Measurements from ENCODE around the gene ATP9B.

DNA sequence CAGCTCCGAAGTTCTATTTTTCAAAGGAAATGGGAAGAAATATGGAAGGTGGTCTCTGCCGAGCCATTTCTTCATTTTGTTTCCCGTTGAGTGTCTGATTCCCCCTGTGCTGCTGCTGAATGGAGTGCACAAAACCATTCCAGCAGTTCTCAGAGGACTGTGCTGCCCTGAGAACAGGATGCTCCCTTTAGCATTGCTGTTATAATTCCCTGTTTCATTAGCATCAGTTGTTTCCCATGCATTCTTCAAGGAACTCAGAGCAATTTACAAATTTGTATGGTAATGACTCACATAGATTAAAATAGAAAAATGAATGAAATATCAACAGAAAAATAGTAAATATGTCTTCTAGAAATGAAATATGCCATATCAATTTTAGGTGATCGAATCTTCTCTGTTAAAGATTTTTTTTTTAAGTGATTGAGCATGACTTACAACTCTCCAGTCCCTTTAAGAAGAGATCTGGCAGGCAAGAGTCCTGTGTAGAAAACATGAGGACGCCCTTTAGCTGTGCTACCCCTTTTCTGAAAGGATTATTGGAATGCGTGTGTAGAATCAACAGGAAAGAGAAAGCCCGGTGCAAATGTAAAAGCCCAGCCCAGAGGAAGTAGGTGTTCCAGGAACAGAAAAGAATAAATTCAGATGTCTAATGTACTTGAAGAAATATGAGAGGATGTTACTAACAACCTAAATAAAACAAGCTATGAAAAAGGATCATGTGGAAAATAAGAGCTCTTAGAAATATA is 118.5 kb downstream of the ATP9B start:
- TF ChIP-seq OSR1 (CRISPR knock-in tag; IDR thresholded peaks at IDR 0.05) (no peak), ZFP30 (CRISPR knock-in tag; IDR thresholded peaks at IDR 0.05) (no peak), ISL1 (CRISPR knock-in tag; IDR thresholded peaks at IDR 0.05) (no peak), GLIS3 (CRISPR knock-in tag; IDR thresholded peaks at IDR 0.05) (no peak), ZNF8 (CRISPR knock-in tag; IDR thresholded peaks at IDR 0.05) (no peak), CSDC2 (CRISPR knock-in tag; IDR thresholded peaks at IDR 0.05) (no peak), ZC3H10 (CRISPR knock-in tag; IDR thresholded peaks at IDR 0.05) (no peak)
- TF ChIP-seq, protein P1, sequence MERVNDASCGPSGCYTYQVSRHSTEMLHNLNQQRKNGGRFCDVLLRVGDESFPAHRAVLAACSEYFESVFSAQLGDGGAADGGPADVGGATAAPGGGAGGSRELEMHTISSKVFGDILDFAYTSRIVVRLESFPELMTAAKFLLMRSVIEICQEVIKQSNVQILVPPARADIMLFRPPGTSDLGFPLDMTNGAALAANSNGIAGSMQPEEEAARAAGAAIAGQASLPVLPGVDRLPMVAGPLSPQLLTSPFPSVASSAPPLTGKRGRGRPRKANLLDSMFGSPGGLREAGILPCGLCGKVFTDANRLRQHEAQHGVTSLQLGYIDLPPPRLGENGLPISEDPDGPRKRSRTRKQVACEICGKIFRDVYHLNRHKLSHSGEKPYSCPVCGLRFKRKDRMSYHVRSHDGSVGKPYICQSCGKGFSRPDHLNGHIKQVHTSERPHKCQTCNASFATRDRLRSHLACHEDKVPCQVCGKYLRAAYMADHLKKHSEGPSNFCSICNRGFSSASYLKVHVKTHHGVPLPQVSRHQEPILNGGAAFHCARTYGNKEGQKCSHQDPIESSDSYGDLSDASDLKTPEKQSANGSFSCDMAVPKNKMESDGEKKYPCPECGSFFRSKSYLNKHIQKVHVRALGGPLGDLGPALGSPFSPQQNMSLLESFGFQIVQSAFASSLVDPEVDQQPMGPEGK (CRISPR knock-in tag; IDR thresholded peaks at IDR 0.05; ENCODE audit: borderline replicate concordance) = no peak
- TF ChIP-seq, protein P2, sequence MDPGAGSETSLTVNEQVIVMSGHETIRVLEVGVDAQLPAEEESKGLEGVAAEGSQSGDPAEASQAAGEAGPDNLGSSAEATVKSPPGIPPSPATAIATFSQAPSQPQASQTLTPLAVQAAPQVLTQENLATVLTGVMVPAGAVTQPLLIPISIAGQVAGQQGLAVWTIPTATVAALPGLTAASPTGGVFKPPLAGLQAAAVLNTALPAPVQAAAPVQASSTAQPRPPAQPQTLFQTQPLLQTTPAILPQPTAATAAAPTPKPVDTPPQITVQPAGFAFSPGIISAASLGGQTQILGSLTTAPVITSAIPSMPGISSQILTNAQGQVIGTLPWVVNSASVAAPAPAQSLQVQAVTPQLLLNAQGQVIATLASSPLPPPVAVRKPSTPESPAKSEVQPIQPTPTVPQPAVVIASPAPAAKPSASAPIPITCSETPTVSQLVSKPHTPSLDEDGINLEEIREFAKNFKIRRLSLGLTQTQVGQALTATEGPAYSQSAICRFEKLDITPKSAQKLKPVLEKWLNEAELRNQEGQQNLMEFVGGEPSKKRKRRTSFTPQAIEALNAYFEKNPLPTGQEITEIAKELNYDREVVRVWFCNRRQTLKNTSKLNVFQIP (CRISPR knock-in tag; IDR thresholded peaks at IDR 0.05; ENCODE audit: borderline replicate concordance, low read depth) = no peak
- TF ChIP-seq, protein P3, sequence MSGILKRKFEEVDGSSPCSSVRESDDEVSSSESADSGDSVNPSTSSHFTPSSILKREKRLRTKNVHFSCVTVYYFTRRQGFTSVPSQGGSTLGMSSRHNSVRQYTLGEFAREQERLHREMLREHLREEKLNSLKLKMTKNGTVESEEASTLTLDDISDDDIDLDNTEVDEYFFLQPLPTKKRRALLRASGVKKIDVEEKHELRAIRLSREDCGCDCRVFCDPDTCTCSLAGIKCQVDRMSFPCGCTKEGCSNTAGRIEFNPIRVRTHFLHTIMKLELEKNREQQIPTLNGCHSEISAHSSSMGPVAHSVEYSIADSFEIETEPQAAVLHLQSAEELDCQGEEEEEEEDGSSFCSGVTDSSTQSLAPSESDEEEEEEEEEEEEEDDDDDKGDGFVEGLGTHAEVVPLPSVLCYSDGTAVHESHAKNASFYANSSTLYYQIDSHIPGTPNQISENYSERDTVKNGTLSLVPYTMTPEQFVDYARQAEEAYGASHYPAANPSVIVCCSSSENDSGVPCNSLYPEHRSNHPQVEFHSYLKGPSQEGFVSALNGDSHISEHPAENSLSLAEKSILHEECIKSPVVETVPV (CRISPR knock-in tag; IDR thresholded peaks at IDR 0.05) = no peak
- TF ChIP-seq, protein P4, sequence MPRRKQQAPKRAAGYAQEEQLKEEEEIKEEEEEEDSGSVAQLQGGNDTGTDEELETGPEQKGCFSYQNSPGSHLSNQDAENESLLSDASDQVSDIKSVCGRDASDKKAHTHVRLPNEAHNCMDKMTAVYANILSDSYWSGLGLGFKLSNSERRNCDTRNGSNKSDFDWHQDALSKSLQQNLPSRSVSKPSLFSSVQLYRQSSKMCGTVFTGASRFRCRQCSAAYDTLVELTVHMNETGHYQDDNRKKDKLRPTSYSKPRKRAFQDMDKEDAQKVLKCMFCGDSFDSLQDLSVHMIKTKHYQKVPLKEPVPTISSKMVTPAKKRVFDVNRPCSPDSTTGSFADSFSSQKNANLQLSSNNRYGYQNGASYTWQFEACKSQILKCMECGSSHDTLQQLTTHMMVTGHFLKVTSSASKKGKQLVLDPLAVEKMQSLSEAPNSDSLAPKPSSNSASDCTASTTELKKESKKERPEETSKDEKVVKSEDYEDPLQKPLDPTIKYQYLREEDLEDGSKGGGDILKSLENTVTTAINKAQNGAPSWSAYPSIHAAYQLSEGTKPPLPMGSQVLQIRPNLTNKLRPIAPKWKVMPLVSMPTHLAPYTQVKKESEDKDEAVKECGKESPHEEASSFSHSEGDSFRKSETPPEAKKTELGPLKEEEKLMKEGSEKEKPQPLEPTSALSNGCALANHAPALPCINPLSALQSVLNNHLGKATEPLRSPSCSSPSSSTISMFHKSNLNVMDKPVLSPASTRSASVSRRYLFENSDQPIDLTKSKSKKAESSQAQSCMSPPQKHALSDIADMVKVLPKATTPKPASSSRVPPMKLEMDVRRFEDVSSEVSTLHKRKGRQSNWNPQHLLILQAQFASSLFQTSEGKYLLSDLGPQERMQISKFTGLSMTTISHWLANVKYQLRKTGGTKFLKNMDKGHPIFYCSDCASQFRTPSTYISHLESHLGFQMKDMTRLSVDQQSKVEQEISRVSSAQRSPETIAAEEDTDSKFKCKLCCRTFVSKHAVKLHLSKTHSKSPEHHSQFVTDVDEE (CRISPR knock-in tag; IDR thresholded peaks at IDR 0.05) = no peak
- TF ChIP-seq, protein P5, sequence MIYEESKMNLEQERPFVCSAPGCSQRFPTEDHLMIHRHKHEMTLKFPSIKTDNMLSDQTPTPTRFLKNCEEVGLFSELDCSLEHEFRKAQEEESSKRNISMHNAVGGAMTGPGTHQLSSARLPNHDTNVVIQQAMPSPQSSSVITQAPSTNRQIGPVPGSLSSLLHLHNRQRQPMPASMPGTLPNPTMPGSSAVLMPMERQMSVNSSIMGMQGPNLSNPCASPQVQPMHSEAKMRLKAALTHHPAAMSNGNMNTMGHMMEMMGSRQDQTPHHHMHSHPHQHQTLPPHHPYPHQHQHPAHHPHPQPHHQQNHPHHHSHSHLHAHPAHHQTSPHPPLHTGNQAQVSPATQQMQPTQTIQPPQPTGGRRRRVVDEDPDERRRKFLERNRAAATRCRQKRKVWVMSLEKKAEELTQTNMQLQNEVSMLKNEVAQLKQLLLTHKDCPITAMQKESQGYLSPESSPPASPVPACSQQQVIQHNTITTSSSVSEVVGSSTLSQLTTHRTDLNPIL (CRISPR knock-in tag; IDR thresholded peaks at IDR 0.05; ENCODE audit: low read depth) = no peak
